ENCODE results near the gene DOCK2.

The DOCK2 gene

GRCh38 chr5:169911448-169912212 lies 274.6 kb downstream of the DOCK2 start:
- H3K9me3 ChIP-seq (ENCODE audit: low read length) = no peaks in the 10 kb centered on the region
- no peaks in the 10 kb centered on the region for H3K27me3 ChIP-seq (ENCODE audit: control insufficient read depth in 1 of 2, insufficient read depth in 2 of 2, low read length in 2 of 2)
- no peak overlapping the region for H3K27ac ChIP-seq (ENCODE audit: low read depth, low read length)
- no peak overlapping the region for H3K9ac ChIP-seq (ENCODE audit: low read length)
- no peaks in the 10 kb centered on the region for H3K4me1 ChIP-seq (ENCODE audit: insufficient read depth, low read length)
- no peaks in the 10 kb centered on the region for H3K36me3 ChIP-seq (ENCODE audit: insufficient read depth, low read length)
- H3K4me3 ChIP-seq (ENCODE audit: low read depth in 1 of 2, low read length in 2 of 2) = no peak overlapping the region

DNA sequence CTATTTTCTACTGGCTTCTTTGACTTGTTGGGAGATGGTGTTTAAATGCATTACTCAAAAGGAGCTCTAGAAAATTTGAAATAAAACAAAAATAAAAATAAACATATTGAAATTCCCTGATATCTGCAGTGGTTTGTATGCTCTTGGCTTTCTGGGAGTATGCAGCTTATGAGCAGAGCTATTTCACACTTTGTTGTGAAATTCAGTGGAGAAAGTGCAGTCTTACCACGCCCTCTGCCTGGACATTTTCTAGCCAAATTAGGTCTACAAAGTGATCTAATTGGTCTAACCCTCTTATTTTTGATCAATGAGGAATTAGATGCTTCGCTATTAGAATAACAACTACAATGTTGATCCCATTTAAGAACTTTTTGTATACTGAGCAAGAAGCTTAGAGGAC lies 276.4 kb downstream of the DOCK2 start:
- Histone ChIP-seq H3K36me3 (ENCODE audit: insufficient read depth, low read length) (no peaks in the 10 kb centered on the region), H3K27ac (ENCODE audit: low read depth, low read length) (no peak overlapping the region)

DNA sequence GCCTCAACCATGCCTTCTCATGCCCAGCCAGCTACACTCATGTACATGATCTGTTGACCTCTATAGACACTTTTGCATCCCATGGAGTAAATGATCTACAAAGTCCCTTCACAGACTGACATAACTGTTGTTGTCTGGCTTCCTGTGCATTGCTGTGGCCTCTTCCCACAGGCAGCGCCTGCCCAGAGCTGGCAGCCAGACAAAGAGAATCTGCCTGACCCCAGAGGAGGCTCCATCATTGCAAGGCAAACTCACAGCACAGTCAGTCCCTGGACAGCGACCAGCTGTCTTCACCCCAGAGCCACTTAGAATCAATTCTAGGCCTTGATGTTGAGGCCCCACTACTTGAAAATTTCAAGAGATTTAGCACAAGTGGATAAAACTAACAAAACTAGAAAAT lies 277.7 kb downstream of the DOCK2 start:
- Histone ChIP-seq H3K9ac (ENCODE audit: low read length) (no peak overlapping the region), H3K4me3 (ENCODE audit: low read depth in 1 of 2, low read length in 2 of 2) (no peak overlapping the region), H3K27me3 (ENCODE audit: control insufficient read depth in 1 of 2, insufficient read depth in 2 of 2, low read length in 2 of 2) (no peaks in the 10 kb centered on the region), H3K27ac (ENCODE audit: low read depth, low read length) (no peak overlapping the region), H3K36me3 (ENCODE audit: insufficient read depth, low read length) (no peaks in the 10 kb centered on the region), H3K9me3 (ENCODE audit: low read length) (no peaks in the 10 kb centered on the region), H3K4me1 (ENCODE audit: insufficient read depth, low read length) (no peaks in the 10 kb centered on the region)

More for the DNA sequence above, 276.4 kb downstream of the DOCK2 start:
- H3K9me3 ChIP-seq (ENCODE audit: low read length) = no peaks in the 10 kb centered on the region
- H3K9ac ChIP-seq (ENCODE audit: low read length) = no peak overlapping the region
- H3K27me3 ChIP-seq (ENCODE audit: control insufficient read depth in 1 of 2, insufficient read depth in 2 of 2, low read length in 2 of 2) = no peaks in the 10 kb centered on the region
- H3K4me1 ChIP-seq (ENCODE audit: insufficient read depth, low read length) = no peaks in the 10 kb centered on the region
- no peak overlapping the region for H3K4me3 ChIP-seq (ENCODE audit: low read depth in 1 of 2, low read length in 2 of 2)

DNA sequence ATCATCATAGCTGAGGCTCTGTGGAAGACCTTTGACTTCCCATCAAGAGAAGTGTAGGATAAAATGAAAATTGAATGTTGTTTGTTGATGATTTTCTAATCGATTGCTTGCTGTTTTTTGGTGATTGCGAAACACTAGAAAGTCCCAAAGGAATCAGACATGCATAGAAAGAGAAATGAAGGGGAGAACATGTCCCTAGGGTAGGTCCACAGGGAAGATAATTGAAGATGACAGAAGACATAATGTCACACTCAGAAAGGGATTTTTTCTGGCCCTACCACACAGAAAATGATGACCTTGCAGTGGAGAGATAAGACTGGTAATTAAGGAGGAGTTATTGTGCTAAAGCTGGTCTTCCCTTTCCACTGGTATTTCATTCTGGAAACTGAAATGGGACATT lies 280.4 kb downstream of the DOCK2 start:
- H3K4me3 ChIP-seq (ENCODE audit: low read depth in 1 of 2, low read length in 2 of 2) = no peak overlapping the region
- H3K27ac ChIP-seq (ENCODE audit: low read depth, low read length) = no peak overlapping the region
- no peaks in the 10 kb centered on the region for H3K27me3 ChIP-seq (ENCODE audit: control insufficient read depth in 1 of 2, insufficient read depth in 2 of 2, low read length in 2 of 2)

GRCh38 chr5:169918228-169918627 lies 281.2 kb downstream of the DOCK2 start:
- Histone ChIP-seq H3K4me1 (ENCODE audit: insufficient read depth, low read length) (no peaks in the 10 kb centered on the region), H3K4me3 (ENCODE audit: low read depth in 1 of 2, low read length in 2 of 2) (no peak overlapping the region), H3K27me3 (ENCODE audit: control insufficient read depth in 1 of 2, insufficient read depth in 2 of 2, low read length in 2 of 2) (no peaks in the 10 kb centered on the region)

More for the DNA sequence above, 280.4 kb downstream of the DOCK2 start:
- Histone ChIP-seq H3K9ac (ENCODE audit: low read length) (no peak overlapping the region), H3K9me3 (ENCODE audit: low read length) (no peaks in the 10 kb centered on the region), H3K36me3 (ENCODE audit: insufficient read depth, low read length) (no peaks in the 10 kb centered on the region), H3K4me1 (ENCODE audit: insufficient read depth, low read length) (no peaks in the 10 kb centered on the region)

DNA sequence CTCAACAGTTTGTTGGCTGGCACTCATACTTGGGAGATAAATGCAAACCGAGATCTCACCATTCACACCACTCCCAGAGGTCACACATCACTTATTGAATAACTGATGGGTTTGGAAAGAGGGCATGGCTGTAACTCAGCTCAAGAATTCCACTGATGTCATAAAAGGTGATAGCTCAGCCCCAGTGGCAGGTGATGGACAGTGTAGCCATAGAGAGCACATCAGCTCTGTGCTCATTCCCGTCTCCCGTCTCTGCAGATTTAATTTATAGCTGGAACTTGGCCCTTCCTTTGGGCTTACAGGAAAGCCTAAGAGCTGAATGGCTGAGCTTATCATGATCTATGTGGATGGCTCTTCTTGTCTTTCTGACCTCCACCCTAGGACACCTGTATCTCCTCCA lies 283.4 kb downstream of the DOCK2 start:
- Histone ChIP-seq H3K9ac (ENCODE audit: low read length) (no peak overlapping the region), H3K4me1 (ENCODE audit: insufficient read depth, low read length) (no peaks in the 10 kb centered on the region), H3K36me3 (ENCODE audit: insufficient read depth, low read length) (no peaks in the 10 kb centered on the region), H3K9me3 (ENCODE audit: low read length) (no peaks in the 10 kb centered on the region), H3K27ac (ENCODE audit: low read depth, low read length) (no peak overlapping the region), H3K4me3 (ENCODE audit: low read depth in 1 of 2, low read length in 2 of 2) (no peak overlapping the region), H3K27me3 (ENCODE audit: control insufficient read depth in 1 of 2, insufficient read depth in 2 of 2, low read length in 2 of 2) (no peaks in the 10 kb centered on the region)

More at GRCh38 chr5:169918228-169918627, 281.2 kb downstream of the DOCK2 start:
- Histone ChIP-seq H3K27ac (ENCODE audit: low read depth, low read length) (no peak overlapping the region), H3K36me3 (ENCODE audit: insufficient read depth, low read length) (no peaks in the 10 kb centered on the region), H3K9me3 (ENCODE audit: low read length) (no peaks in the 10 kb centered on the region), H3K9ac (ENCODE audit: low read length) (no peak overlapping the region)

- no peaks in the 10 kb centered on the region for H3K4me1 ChIP-seq (ENCODE audit: insufficient read depth, low read length)
- H3K27ac ChIP-seq (ENCODE audit: low read depth, low read length) = no peak overlapping the region
- no peak overlapping the region for H3K4me3 ChIP-seq (ENCODE audit: low read depth in 1 of 2, low read length in 2 of 2)
- no peaks in the 10 kb centered on the region for H3K27me3 ChIP-seq (ENCODE audit: control insufficient read depth in 1 of 2, insufficient read depth in 2 of 2, low read length in 2 of 2)
- no peak overlapping the region for H3K9ac ChIP-seq (ENCODE audit: low read length)
- H3K36me3 ChIP-seq (ENCODE audit: insufficient read depth, low read length) = no peaks in the 10 kb centered on the region
- no peaks in the 10 kb centered on the region for H3K9me3 ChIP-seq (ENCODE audit: low read length)
Observed at GRCh38 chr5:169921384-169921783, 284.3 kb downstream of the DOCK2 start.

GRCh38 chr5:169921949-169922348 lies 284.9 kb downstream of the DOCK2 start:
- no peak overlapping the region for H3K27ac ChIP-seq (ENCODE audit: low read depth, low read length)
- H3K36me3 ChIP-seq (ENCODE audit: insufficient read depth, low read length) = no peaks in the 10 kb centered on the region
- no peaks in the 10 kb centered on the region for H3K4me1 ChIP-seq (ENCODE audit: insufficient read depth, low read length)
- no peaks in the 10 kb centered on the region for H3K27me3 ChIP-seq (ENCODE audit: control insufficient read depth in 1 of 2, insufficient read depth in 2 of 2, low read length in 2 of 2)
- H3K9me3 ChIP-seq (ENCODE audit: low read length) = no peaks in the 10 kb centered on the region
- no peak overlapping the region for H3K4me3 ChIP-seq (ENCODE audit: low read depth in 1 of 2, low read length in 2 of 2)
- H3K9ac ChIP-seq (ENCODE audit: low read length) = no peak overlapping the region

DNA sequence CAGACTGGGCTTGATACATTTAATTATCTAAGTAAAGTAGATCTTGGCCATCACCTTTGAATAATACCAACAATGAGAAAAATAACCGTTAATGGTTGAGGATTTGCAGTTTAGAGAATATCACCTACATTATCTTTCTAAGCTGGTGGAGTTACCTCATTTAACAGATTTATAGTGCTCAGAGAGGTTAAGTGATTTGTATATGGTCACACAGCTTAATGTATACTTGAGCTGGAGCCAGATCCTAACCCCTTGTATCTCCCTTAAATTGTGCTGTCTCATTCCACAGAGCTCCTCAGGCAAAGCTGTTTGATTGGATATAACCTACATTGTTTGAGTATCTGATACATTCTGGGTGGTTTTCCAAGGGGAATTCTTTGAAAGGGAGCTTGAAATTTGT lies 285.4 kb downstream of the DOCK2 start:
- H3K4me1 ChIP-seq (ENCODE audit: insufficient read depth, low read length) = no peaks in the 10 kb centered on the region
- no peaks in the 10 kb centered on the region for H3K27me3 ChIP-seq (ENCODE audit: control insufficient read depth in 1 of 2, insufficient read depth in 2 of 2, low read length in 2 of 2)
- H3K4me3 ChIP-seq (ENCODE audit: low read depth in 1 of 2, low read length in 2 of 2) = no peak overlapping the region
- H3K36me3 ChIP-seq (ENCODE audit: insufficient read depth, low read length) = no peaks in the 10 kb centered on the region
- H3K27ac ChIP-seq (ENCODE audit: low read depth, low read length) = no peak overlapping the region
- no peak overlapping the region for H3K9ac ChIP-seq (ENCODE audit: low read length)
- H3K9me3 ChIP-seq (ENCODE audit: low read length) = no peaks in the 10 kb centered on the region

DNA sequence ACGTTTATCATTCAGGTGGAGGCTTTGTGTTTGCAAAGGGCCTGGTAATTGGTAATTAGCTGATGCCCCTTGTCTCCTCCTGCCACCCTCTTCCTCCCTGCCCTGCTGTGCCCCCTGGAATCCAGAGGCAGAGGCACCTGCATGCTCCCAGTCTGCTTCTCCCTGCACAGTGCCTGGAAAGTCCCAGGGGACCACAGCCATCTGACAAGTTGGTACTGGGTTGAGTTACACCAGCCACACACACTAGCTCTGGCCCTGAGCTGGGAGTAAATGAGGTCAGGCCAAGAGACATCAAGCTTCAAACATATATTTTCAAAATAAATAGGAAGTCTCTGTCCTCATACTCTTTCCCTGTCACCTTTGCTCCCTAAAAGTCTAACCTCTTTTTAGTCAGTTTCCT lies 286.9 kb downstream of the DOCK2 start:
- H3K27me3 ChIP-seq (ENCODE audit: control insufficient read depth in 1 of 2, insufficient read depth in 2 of 2, low read length in 2 of 2) = no peaks in the 10 kb centered on the region
- H3K36me3 ChIP-seq (ENCODE audit: insufficient read depth, low read length) = no peaks in the 10 kb centered on the region
- no peak overlapping the region for H3K9ac ChIP-seq (ENCODE audit: low read length)
- H3K27ac ChIP-seq (ENCODE audit: low read depth, low read length) = no peak overlapping the region
- H3K4me1 ChIP-seq (ENCODE audit: insufficient read depth, low read length) = no peaks in the 10 kb centered on the region
- no peaks in the 10 kb centered on the region for H3K9me3 ChIP-seq (ENCODE audit: low read length)
- no peak overlapping the region for H3K4me3 ChIP-seq (ENCODE audit: low read depth in 1 of 2, low read length in 2 of 2)

- H3K4me1 ChIP-seq (ENCODE audit: insufficient read depth, low read length) = no peaks in the 10 kb centered on the region
- no peaks in the 10 kb centered on the region for H3K36me3 ChIP-seq (ENCODE audit: insufficient read depth, low read length)
- H3K9me3 ChIP-seq (ENCODE audit: low read length) = no peaks in the 10 kb centered on the region
- H3K27ac ChIP-seq (ENCODE audit: low read depth, low read length) = no peak overlapping the region
- H3K27me3 ChIP-seq (ENCODE audit: control insufficient read depth in 1 of 2, insufficient read depth in 2 of 2, low read length in 2 of 2) = no peaks in the 10 kb centered on the region
- H3K4me3 ChIP-seq (ENCODE audit: low read depth in 1 of 2, low read length in 2 of 2) = no peak overlapping the region
- no peak overlapping the region for H3K9ac ChIP-seq (ENCODE audit: low read length)
Observed at GRCh38 chr5:169933127-169933526, 296.1 kb downstream of the DOCK2 start.

GRCh38 chr5:169933616-169934015 lies 296.5 kb downstream of the DOCK2 start:
- Histone ChIP-seq H3K27ac (ENCODE audit: low read depth, low read length) (no peak overlapping the region), H3K27me3 (ENCODE audit: control insufficient read depth in 1 of 2, insufficient read depth in 2 of 2, low read length in 2 of 2) (no peaks in the 10 kb centered on the region), H3K4me3 (ENCODE audit: low read depth in 1 of 2, low read length in 2 of 2) (no peak overlapping the region), H3K9me3 (ENCODE audit: low read length) (no peaks in the 10 kb centered on the region), H3K9ac (ENCODE audit: low read length) (no peak overlapping the region), H3K4me1 (ENCODE audit: insufficient read depth, low read length) (no peaks in the 10 kb centered on the region), H3K36me3 (ENCODE audit: insufficient read depth, low read length) (no peaks in the 10 kb centered on the region)

All from muscle layer of colon (tissue), 2 donors.